MM.1S (cell line): ENCODE measurements around the gene EPGN.

ENCODE experiments used
- CTCF ChIP-seq: fragments of 300-600 bp; sonication (generic); IDR thresholded peaks from 2 replicates; pipeline ENCODE4 v1.5.1; 2016; ENCODE audit warnings: antibody characterized with exemption, low read length, mixed read lengths
- EZH2 ChIP-seq: fragments of 300-600 bp; sonication (generic); optimal IDR thresholded peaks from 2 replicates; pipeline ENCODE3; 2017; ENCODE audit warnings: low read depth, mild to moderate bottlenecking, antibody characterized with exemption, low read length, mixed read lengths
- EZH2phosphoT487 ChIP-seq: fragments of 300-600 bp; sonication (generic); IDR thresholded peaks from 2 replicates; pipeline ENCODE4 v1.6.1; 2018; ENCODE audit warnings: antibody characterized with exemption, low read length

DNA sequence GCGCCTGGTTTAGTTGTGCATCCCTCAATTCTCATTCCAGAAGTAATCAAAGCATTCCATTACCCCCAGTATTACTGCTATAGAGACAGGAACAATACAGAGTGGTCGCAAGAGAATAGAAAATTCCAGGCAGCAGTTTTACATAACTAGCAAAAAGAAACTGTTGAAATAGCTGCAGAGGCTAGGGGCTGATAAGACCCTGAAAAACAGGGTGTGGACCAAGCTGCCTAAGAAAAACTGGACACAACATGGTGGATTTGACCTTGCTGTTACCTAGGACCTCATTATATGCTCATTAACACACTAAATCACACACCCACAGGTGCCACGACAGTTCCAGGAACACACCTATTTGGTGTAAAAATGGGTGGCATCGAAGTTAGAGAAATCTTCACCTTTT, 15.4 kb downstream of the EPGN start:
- TF ChIP-seq CTCF (no peak), EZH2 (no peak), EZH2phosphoT487 (no peak)
